ENCODE results near the gene RNF208. TPM values are rescaled to one million over a fixed set of nuclear protein-coding genes. Genes with fewer than 3 reads are reported as not detected.
"Not testable (repeated sequence)": the region's sequence is repeated elsewhere in the genome, so short reads cannot be mapped to it uniquely, and the experiment has no call there.

RNF208 gene
- total and polyA plus RNA-seq, 8 donors, result 4.0 to 7.8 (median 5.9) TPM

GRCh38 chr9:137241490-137242268 lies 19.6 kb upstream of the RNF208 start:
- Histone ChIP-seq H3K4me1 (peaks cover 13 to 66% of the 10 kb centered on the region in 2 donors), H3K4me3 (peak overlapping the region; percentile 91 to 96), H3K27ac (peak overlapping the region; percentile 87 to 99), H3K9me3 (no peaks in the 10 kb centered on the region), H3K36me3 (peaks cover 0 to 26% of the 10 kb centered on the region in 2 donors), H3K27me3 (no peaks in the 10 kb centered on the region)
- intact Hi-C loops (cut with DNase I), result no loop called here
- DNase-seq (peak in 2 of 4 donors; percentile 61 to 92), ATAC-seq (peak; percentile 27)
- TF ChIP-seq, protein P1, sequence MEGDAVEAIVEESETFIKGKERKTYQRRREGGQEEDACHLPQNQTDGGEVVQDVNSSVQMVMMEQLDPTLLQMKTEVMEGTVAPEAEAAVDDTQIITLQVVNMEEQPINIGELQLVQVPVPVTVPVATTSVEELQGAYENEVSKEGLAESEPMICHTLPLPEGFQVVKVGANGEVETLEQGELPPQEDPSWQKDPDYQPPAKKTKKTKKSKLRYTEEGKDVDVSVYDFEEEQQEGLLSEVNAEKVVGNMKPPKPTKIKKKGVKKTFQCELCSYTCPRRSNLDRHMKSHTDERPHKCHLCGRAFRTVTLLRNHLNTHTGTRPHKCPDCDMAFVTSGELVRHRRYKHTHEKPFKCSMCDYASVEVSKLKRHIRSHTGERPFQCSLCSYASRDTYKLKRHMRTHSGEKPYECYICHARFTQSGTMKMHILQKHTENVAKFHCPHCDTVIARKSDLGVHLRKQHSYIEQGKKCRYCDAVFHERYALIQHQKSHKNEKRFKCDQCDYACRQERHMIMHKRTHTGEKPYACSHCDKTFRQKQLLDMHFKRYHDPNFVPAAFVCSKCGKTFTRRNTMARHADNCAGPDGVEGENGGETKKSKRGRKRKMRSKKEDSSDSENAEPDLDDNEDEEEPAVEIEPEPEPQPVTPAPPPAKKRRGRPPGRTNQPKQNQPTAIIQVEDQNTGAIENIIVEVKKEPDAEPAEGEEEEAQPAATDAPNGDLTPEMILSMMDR (IDR thresholded peaks at IDR 0.05), result no peak

DNA sequence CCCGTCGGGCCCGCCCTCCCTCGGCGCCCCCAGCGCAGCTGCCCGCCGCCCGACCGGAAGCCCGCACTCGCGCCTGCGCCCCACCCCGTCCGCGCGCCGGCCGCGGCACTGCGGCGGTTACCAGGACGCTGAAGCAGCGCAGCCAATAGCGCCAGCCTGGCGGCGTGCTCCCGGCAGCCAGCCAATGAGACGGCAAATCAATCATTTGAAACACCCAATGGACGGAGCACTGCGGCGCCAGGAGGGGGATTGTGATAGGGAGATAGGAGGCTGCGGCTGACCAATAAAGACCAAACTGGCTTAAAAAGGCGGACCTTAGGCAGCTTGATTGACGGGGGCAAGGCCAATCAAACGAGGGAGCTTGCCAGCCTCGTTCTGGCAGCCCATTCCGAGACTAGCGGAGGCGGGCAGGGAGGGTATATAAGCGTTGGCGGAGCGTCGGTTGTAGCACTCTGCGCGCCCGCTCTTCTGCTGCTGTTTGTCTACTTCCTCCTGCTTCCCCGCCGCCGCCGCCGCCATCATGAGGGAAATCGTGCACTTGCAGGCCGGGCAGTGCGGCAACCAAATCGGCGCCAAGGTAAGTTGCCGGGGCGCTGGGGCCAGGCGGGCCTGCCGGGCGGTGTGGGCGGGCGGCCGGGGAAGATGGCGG lies 18.9 kb upstream of the RNF208 start, which contains the start of gene TUBB4B:
Gene TUBB4B, plus strand, starts transcription at position 447 of the 649 bp plus-strand sequence. Its CDS starts 74 bp downstream, at position 521.
- peaks cover 0 to 2% of the 10 kb centered on the region in 2 donors for H3K27me3 ChIP-seq
- peak within 1 kb of the TSS; percentile 91 to 96 for H3K4me3 ChIP-seq
- H3K4me1 ChIP-seq, result peaks cover 17 to 73% of the 10 kb centered on the region in 2 donors
- DNase-seq (peak; percentile 98 to 100 (median 100)), ATAC-seq (peak; percentile 82)
- peaks cover 0 to 26% of the 10 kb centered on the region in 2 donors for H3K36me3 ChIP-seq
- TF ChIP-seq, protein P1 (IDR thresholded peaks at IDR 0.05), result no peak
- peak within 1 kb of the TSS; percentile 96 to 99 for H3K27ac ChIP-seq
- intact Hi-C loops (cut with DNase I), result no loop called here
- H3K9me3 ChIP-seq, result no peaks in the 10 kb centered on the region

DNA sequence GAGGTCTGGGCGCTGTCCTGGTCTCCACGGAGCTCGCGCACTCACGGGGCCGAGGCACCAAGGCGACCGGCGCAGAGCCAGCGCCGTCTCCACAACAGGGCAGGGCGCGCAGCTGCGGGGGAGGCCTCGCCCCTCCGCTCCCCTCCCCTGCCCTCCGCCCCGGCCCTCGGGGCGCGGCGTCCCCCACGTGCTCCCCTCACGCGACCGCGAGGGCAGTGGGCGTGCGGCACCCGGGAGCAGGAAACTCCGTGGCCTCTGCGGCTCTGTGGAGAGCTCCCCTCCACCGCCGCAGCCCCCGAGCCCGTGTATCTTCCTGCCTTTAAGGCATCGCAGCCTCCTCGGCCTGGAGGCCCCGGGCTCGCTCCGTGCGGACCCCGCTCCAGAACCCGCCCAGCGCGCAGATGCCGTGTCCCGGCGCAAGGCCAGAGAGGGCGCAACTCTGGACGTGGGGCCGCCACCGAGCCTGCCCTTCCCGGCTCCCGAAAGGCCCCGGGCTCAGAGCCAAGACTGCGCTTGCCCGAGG lies 18.3 kb upstream of the RNF208 start:
- Histone ChIP-seq H3K9me3 (no peaks in the 10 kb centered on the region), H3K4me3 (peak overlapping the region; percentile 55 to 96), H3K4me1 (peaks cover 17 to 77% of the 10 kb centered on the region in 2 donors), H3K36me3 (peaks cover 0 to 26% of the 10 kb centered on the region in 2 donors), H3K27ac (peak overlapping the region; percentile 96 to 99), H3K27me3 (peaks cover 0 to 8% of the 10 kb centered on the region in 2 donors)
- DNase-seq, result peak; percentile 84 to 94 (median 88)
- ATAC-seq, result peak; percentile 67
- TF ChIP-seq, protein P1 (IDR thresholded peaks at IDR 0.05), result no peak
- intact Hi-C loops (cut with DNase I), result no loop called here

GRCh38 chr9:137239541-137240200 lies 17.6 kb upstream of the RNF208 start:
- Histone ChIP-seq H3K27ac (peak overlapping the region; percentile 96 to 99), H3K4me3 (peak overlapping the region; percentile 55 to 96), H3K36me3 (peaks cover 0 to 26% of the 10 kb centered on the region in 2 donors), H3K4me1 (peaks cover 17 to 77% of the 10 kb centered on the region in 2 donors), H3K27me3 (peaks cover 0 to 15% of the 10 kb centered on the region in 2 donors)
- DNase-seq; intact Hi-C loops (cut with DNase I); H3K9me3 ChIP-seq; ATAC-seq: not testable (repeated sequence)
